ENCODE results near the gene PLEKHA1.

Gene PLEKHA1

GRCh38 chr10:122346326-122346950 is 28.1 kb upstream of the PLEKHA1 start:
- no peak for DNase-seq (ENCODE audit: low spot score)

- no peak for DNase-seq (ENCODE audit: low spot score)
Measured at GRCh38 chr10:122347170-122347841, 27.2 kb upstream of the PLEKHA1 start.

- DNase-seq (ENCODE audit: low spot score), result no peak
Measured at GRCh38 chr10:122348512-122348911, 26.0 kb upstream of the PLEKHA1 start.

GRCh38 chr10:122348935-122349361 is 25.6 kb upstream of the PLEKHA1 start:
- no peak for DNase-seq (ENCODE audit: low spot score)

- no peak for DNase-seq (ENCODE audit: low spot score)
Measured at GRCh38 chr10:122349758-122350369, 24.6 kb upstream of the PLEKHA1 start.

- no peak for DNase-seq (ENCODE audit: low spot score)
Measured at GRCh38 chr10:122350893-122351292, 23.6 kb upstream of the PLEKHA1 start.

GRCh38 chr10:122352817-122353525 is 21.5 kb upstream of the PLEKHA1 start:
- peak; percentile 74 for DNase-seq (ENCODE audit: low spot score)

GRCh38 chr10:122354383-122354782 is 20.1 kb upstream of the PLEKHA1 start:
- no peak for DNase-seq (ENCODE audit: low spot score)

- DNase-seq (ENCODE audit: low spot score), result no peak
Measured at GRCh38 chr10:122357685-122358084, 16.8 kb upstream of the PLEKHA1 start.

GRCh38 chr10:122359621-122360020 is 14.9 kb upstream of the PLEKHA1 start:
- DNase-seq (ENCODE audit: low spot score), result no peak

GRCh38 chr10:122361046-122361445 is 13.5 kb upstream of the PLEKHA1 start:
- no peak for DNase-seq (ENCODE audit: low spot score)

- no peak for DNase-seq (ENCODE audit: low spot score)
Measured at GRCh38 chr10:122362031-122362592, 12.4 kb upstream of the PLEKHA1 start.

GRCh38 chr10:122362621-122363020 is 11.9 kb upstream of the PLEKHA1 start:
- DNase-seq (ENCODE audit: low spot score), result no peak

- no peak for DNase-seq (ENCODE audit: low spot score)
Measured at GRCh38 chr10:122363311-122363710, 11.2 kb upstream of the PLEKHA1 start.

GRCh38 chr10:122363722-122364463 is 10.6 kb upstream of the PLEKHA1 start:
- DNase-seq (ENCODE audit: low spot score), result no peak

GRCh38 chr10:122368502-122369254 is 5.8 kb upstream of the PLEKHA1 start:
- DNase-seq (ENCODE audit: low spot score), result no peak

GRCh38 chr10:122373108-122373507 is 1.4 kb upstream of the PLEKHA1 start:
- DNase-seq (ENCODE audit: low spot score), result no peak

- DNase-seq (ENCODE audit: low spot score), result peak; percentile 15
Measured at GRCh38 chr10:122373721-122374120, 787 bp upstream of the PLEKHA1 start.

GRCh38 chr10:122374859-122375678 is 561 bp downstream of the PLEKHA1 start:
- peak; percentile 30 for DNase-seq (ENCODE audit: low spot score)
